GM19193 (cell line): ENCODE results near the gene LRBA.

Experiments used
- POLR2A ChIP-seq: IDR thresholded peaks from 4 replicates; pipeline ENCODE4 v1.6.1; 2011; ENCODE audit not compliant: insufficient read depth, insufficient read length; ENCODE audit errors: extremely low read depth

Gene LRBA

DNA sequence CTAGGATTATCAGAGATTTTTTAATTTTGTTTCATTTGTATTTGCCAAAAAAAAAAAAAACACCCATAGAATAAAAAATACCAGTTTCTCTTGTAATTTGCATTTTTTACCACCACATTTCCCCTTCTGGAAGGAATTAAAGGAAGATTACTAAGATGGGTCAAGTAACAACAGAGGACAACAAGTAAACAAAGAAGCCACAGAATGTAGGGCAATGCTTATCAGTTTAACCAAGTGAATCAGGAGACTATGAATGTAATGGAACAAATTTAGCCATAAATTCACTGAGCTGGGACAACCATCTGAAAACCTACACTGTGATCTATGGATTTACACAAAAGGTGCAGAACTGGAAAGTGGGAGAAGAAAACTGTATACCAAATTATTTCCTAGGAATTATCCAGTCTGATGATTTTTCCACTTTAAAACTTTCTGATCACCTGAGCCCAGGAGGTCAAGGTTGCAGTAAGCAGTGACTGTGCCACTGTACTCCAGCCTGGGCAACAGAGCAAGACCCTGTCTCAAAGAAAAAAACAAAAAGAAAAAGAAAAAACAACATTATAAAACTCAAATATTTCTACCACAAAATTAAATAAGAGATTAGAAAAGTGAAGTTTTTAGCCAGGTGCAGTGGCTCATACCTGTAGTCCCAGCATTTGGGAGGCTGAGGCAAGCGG is 32.4 kb downstream of the LRBA start:
- TF ChIP-seq POLR2A: no peak

GRCh38 chr4:150978738-150979575 is 36.1 kb downstream of the LRBA start:
- TF ChIP-seq POLR2A: no peak

DNA sequence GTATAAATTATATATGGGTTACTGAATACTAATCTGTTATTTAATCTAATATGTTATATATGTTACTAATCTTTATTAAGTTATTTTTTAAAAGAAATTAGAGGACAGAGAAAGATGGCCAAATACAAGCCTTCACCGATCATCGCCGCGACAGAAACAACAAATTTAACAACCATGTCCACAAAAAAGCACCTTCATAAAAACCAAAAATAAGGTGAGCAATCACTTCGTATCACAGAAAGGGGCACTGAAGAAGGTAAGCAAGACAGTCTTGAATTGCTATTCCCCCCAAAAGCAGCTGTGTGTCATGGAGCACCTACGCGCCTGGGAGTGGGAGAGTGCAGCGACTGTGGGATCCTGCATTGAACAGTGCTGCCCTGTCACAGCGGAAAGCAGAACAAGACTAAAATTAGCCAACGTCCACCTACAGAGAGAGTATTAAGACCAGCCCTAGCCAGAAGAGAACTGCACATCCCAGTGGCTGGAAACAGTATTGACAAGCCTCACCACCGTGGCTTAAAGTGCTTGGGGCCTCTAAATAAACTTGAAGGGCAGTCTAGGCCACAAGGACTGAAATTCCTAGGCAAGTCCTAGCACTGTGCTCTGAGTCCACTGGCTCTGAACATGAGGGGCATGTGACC is 38.5 kb downstream of the LRBA start:
- TF ChIP-seq POLR2A: no peak

DNA sequence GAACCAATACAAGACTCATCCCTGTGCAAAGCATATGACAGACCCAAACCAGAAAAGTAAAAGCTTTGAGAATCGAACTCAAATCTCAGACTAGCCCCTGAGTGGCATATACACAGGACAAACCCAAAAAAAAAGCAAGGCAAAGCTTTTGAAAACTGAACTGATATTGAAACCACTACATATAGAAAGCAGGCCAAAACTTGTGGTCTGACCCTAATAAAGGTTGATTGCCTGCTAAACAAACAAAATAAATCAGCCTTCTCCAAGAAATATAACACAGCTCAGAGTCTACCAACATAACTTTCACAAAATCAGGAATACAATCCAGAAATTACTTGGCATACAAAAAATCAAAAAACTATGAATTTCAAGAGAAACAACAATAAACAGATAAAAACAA is 40.3 kb downstream of the LRBA start:
- no peak for TF ChIP-seq POLR2A

- TF ChIP-seq POLR2A: no peak
Measured at GRCh38 chr4:150974252-150974640, 40.8 kb downstream of the LRBA start.

GRCh38 chr4:150973626-150974251 is 41.3 kb downstream of the LRBA start:
- no peak for TF ChIP-seq POLR2A

GRCh38 chr4:150972592-150972991 is 42.5 kb downstream of the LRBA start:
- TF ChIP-seq POLR2A: no peak

- TF ChIP-seq POLR2A: no peak
Measured at GRCh38 chr4:150971901-150972300, 43.2 kb downstream of the LRBA start.

- TF ChIP-seq POLR2A: no peak
Measured at GRCh38 chr4:150970685-150971151, 44.4 kb downstream of the LRBA start.

- no peak for TF ChIP-seq POLR2A
Measured at GRCh38 chr4:150964754-150965153, 50.3 kb downstream of the LRBA start.

GRCh38 chr4:150962245-150962644 is 52.8 kb downstream of the LRBA start:
- no peak for TF ChIP-seq POLR2A

GRCh38 chr4:150961566-150961965 is 53.5 kb downstream of the LRBA start:
- TF ChIP-seq POLR2A: no peak

DNA sequence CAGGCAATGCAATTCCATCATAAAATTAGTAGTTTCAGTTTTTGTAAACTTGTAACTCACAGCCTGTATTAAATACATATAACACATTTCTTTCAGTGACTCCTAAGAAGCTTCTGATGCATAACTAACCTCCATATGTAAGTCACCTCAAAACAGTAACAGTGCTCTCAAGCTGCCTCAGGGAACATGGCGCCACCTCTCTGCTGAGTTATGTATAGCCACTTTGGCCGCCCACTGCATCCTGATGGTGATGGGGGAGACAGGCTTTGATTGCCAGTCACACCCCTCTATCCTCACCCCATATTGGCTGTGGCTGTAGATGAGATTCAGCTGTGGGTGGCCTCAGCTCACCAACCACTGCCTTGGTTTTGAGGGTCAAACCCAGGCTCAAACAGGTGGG is 54.3 kb downstream of the LRBA start:
- no peak for TF ChIP-seq POLR2A

DNA sequence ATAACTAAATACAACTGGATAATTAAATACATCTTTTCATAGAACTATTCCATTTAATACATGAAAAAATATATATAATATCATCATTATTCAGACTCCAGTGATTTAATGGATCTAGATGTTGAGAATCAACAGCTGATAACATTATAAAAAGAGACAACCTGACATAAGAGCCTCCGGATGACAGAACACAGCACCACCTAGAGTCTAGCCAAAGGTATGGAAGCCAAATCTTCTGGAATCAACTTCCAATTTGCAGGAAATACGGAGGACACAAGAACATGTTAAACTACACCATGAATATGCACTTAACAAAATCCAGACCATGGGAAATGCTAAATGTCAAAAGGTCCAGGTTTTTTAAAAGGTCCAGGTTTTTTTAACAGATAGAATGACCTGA is 55.0 kb downstream of the LRBA start:
- TF ChIP-seq POLR2A: no peak
